ENCODE results near the gene ABCB4.

Gene ABCB4

DNA sequence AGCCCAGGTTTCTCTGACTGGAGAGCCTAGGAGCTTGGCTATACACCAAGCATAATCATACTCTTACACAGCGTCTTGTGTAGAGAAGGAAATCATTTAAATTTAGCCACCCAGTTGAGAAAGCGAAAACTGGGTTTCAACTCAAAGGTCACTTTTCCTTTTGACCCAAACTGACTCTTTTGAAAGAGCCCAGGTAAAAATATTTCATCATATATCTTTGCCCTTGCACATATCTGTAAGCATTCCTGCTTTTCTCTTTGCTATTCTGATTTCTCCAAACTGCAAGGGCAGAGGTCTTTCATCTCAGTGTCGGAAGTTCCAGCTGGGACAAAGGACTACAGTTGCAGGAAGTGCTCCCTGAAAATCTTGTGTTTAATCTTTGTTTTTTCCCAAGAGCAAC lies 22.0 kb upstream of the ABCB4 start:
- TF ChIP-seq, protein P1, sequence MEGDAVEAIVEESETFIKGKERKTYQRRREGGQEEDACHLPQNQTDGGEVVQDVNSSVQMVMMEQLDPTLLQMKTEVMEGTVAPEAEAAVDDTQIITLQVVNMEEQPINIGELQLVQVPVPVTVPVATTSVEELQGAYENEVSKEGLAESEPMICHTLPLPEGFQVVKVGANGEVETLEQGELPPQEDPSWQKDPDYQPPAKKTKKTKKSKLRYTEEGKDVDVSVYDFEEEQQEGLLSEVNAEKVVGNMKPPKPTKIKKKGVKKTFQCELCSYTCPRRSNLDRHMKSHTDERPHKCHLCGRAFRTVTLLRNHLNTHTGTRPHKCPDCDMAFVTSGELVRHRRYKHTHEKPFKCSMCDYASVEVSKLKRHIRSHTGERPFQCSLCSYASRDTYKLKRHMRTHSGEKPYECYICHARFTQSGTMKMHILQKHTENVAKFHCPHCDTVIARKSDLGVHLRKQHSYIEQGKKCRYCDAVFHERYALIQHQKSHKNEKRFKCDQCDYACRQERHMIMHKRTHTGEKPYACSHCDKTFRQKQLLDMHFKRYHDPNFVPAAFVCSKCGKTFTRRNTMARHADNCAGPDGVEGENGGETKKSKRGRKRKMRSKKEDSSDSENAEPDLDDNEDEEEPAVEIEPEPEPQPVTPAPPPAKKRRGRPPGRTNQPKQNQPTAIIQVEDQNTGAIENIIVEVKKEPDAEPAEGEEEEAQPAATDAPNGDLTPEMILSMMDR (IDR thresholded peaks at IDR 0.05; ENCODE audit: low read depth, low read length), result no peak
- H3K4me3 ChIP-seq (ENCODE audit: low read depth, low read length), result no peak overlapping the region

DNA sequence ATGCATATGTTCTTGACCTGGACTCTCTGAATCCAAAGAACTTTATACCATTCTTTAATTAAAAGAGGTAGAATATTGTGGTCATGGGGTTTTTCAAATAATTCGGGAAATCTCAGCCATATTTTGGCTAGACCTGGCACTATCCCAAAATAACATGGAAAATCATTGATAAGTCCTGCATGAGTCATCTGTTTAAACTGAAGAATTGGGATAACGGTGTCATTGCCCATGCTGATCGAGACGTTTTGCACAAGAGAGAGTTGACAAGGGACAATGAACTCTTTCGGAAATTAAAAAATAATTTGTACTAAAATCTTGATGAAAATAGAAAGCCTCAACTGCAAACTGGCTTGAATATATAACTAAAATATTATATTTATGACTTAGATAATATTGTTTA lies 19.9 kb upstream of the ABCB4 start:
- H3K4me3 ChIP-seq (ENCODE audit: low read depth, low read length), result no peak overlapping the region

DNA sequence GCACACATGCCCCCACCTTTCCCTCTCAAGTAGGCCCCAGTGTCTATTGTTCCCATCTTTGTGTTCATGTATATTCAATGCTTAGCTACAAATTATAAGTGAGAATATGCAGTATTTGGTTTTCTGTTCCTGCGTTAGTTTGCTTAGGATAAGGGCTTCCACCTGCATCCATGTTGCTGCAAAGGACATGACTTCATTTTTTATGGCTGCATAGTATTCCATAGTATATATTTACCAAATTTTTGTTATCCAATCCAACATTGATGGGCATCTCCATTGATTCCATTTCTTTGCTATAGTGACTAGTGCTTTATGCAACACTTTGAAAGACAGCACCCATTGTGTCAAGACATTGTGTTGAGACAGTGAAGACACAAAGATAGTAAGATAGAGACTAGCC lies 19.0 kb upstream of the ABCB4 start:
- H3K4me3 ChIP-seq (ENCODE audit: low read depth, low read length), result no peak overlapping the region
- TF ChIP-seq, protein P1 (IDR thresholded peaks at IDR 0.05; ENCODE audit: low read depth, low read length), result no peak

More for the DNA sequence above, 19.9 kb upstream of the ABCB4 start:
- TF ChIP-seq, protein P1 (IDR thresholded peaks at IDR 0.05; ENCODE audit: low read depth, low read length), result no peak

DNA sequence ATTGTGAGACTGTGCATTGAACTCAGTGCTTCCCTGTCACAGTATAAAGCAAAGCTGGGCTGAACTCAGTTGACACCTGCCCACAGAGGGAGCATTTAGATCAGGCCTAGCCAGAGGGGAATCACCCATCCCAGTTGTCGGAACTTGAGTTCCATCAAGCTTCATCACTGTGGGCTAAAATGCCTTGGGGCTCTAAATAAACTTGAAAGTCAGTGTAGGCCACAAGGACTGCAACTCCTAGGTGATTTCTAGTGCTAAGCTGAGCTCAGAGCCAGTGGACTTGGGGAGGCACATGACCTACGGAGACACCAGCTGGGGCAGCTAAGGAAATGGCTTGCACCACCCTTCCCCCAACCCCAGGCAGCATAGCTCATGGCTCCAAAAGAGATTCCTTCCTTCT lies 7.7 kb upstream of the ABCB4 start:
- no peak overlapping the region for H3K4me3 ChIP-seq (ENCODE audit: low read depth, low read length)
- TF ChIP-seq, protein P1 (IDR thresholded peaks at IDR 0.05; ENCODE audit: low read depth, low read length), result no peak

DNA sequence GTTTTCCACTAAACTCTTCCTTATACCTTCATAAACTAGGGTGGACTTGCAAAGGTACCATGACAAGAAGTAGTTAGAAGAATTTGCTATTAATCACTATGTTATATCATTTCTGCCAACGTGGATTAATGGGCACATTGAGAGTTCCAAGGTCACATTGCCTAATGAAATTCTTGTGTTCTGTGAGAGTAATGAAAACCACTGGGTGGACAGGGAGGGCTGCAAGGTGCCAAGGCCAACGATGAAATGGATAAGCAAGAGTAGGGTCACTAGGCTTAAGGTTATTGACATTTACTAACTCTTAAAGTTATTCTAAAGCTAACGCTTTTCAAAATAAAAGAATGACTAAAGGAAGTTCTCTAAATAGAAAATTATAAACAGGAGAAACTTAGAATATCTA lies 6.6 kb upstream of the ABCB4 start:
- TF ChIP-seq, protein P1 (IDR thresholded peaks at IDR 0.05; ENCODE audit: low read depth, low read length), result no peak
- H3K4me3 ChIP-seq (ENCODE audit: low read depth, low read length), result no peak overlapping the region

DNA sequence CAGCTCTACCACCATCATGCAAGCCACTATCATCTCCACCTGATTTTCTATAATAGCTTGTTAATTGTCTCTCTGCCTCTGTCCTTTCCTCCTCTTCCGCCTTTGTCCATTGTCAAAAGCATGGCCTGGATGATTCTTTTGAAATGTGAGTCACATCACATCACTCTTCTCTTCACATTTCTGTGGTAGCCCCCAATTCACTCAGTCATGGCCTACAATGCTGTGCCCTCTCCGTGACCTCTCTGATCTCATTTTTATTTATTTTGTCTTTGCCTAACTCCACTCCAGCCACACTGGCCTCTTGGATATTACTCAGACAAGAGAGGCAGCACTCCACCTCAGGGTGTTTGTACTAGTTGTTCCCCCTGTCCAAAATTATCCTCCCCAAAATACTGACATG lies 4.9 kb upstream of the ABCB4 start:
- TF ChIP-seq, protein P1 (IDR thresholded peaks at IDR 0.05; ENCODE audit: low read depth, low read length), result no peak
- H3K4me3 ChIP-seq (ENCODE audit: low read depth, low read length), result no peak overlapping the region

DNA sequence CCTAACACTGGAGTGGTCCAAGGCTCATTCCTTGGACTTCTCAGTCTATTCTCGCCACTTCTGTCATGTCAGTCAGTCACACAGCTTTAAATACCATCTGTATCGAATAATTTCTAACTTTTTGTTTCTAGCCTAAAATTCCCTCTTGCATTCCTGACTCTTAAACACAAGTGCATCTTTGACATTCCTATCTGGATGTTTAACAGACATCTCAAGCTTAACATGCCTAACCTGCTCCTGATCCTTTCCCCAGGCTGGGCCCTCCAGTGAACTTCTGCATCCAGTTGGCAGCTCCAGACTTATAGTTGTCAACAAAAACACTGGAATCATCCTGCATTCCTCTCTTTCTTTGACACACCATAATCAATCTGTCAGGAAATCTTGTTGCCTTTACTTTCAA lies 4.5 kb upstream of the ABCB4 start:
- no peak overlapping the region for H3K4me3 ChIP-seq (ENCODE audit: low read depth, low read length)
- TF ChIP-seq, protein P1 (IDR thresholded peaks at IDR 0.05; ENCODE audit: low read depth, low read length), result no peak

Measured in WI38 (cell line).